GM19463 (cell line): ENCODE results near the gene FTCDNL1.
A peak's percentile ranks its signal among the peaks of the same experiment; 100 is the strongest.

Experiments
- ATAC-seq: cut with Tn5 transposase; IDR thresholded peaks from one replicate; pipeline ENCODE4 v1.9.1; 2021; ENCODE audit warnings: mild to moderate bottlenecking, moderate library complexity; ENCODE audit not compliant: unreplicated experiment

The FTCDNL1 gene

GRCh38 chr2:199842631-199843395 lies 8.2 kb downstream of the FTCDNL1 start:
- ATAC-seq = no peak

DNA sequence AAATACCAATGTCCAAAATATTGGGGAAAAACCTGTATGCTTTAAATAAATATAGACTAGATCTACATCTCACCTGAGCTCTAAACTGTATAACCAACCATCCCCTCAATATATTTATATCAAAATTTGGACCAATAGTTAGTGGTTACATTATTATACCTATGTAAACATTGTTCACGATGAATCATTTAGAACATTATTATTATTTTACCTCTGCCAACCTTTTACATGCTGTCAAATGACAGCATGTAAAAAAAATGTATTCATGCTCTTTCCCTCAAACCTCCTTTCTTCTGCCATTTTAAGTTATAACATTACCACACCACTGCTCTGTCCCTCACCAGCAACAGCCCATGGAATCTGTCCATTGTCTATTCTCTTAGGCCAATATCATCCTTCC lies 9.6 kb downstream of the FTCDNL1 start:
- no peak for ATAC-seq

DNA sequence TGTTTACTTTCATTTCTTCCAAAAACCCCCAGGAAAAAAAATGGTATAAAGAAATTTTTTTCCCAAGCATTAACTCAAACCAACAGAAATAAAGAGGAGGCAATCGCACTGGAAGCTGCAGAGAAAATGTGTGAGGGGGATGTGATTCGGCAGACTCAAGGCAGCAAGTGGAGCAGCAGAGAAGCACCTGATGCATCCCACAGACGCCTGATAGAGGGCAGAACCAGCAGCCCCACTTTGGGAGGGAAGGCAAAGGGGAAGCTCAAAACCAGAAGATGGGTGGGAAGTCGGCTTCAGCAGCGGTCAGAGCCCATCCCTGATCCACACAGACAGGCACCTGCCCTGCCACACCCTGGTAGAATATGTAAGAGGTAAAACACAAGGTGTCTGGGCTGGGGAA lies 12.6 kb downstream of the FTCDNL1 start:
- ATAC-seq = no peak

DNA sequence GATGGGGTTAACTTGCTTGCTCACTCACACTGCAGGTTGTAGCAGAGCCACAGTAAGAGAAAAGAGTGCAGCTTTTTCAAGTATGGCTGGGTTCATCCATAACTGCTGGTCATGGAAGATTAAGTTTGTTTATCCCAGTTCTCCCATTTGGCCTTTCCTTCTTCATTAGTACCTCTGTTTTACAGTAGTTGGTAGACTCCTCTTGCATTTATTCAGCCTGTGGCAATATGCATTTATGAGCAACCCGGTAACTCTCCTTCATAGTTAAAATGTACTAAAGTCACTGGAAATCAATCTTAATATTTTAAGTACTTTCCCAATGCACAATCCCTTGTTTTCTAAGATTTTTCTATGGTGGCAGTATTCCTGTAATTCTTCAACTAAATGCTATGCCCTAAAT lies 14.0 kb downstream of the FTCDNL1 start:
- no peak for ATAC-seq

DNA sequence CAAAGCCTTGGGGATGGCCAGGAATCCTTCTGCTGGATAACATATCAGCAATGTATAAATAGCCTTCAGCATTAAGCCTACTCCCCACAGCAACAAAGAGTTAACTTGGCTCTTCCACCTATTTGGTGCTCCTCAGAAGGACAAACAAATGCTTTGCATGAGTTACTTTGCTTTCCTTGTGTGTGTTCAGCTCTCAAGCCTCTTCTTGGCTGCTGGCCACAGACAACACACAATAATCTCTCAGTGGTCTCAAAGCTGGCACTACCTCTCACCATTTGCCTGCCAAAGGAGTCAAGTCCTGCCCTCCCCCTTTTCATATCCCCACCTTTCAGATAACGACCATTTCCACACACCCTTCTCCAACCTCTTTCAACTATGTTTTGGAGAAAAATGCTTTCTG lies 17.5 kb downstream of the FTCDNL1 start:
- ATAC-seq = no peak

- ATAC-seq = no peak
Measured at GRCh38 chr2:199830531-199830930, 20.5 kb downstream of the FTCDNL1 start.

DNA sequence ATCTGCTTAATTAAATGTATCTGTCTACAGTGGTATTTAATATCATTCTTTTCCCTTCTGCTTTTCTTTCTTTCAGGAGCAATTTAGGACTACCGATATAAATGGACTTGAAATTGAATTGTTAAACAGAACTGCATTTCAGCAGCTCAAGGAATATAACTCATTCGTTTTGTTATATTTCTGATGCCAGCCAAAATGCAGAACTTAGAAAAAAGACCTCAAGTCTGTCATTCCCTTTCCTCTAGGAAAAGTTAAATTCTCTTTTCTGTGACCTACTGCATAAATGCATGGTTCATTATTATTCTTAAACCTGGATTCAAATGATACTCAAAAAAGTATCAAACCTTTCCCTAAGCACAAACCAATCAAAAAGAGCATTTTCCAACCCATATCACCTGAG lies 21.4 kb downstream of the FTCDNL1 start:
- no peak for ATAC-seq

- no peak for ATAC-seq
Measured at GRCh38 chr2:199819746-199820145, 31.2 kb downstream of the FTCDNL1 start.

DNA sequence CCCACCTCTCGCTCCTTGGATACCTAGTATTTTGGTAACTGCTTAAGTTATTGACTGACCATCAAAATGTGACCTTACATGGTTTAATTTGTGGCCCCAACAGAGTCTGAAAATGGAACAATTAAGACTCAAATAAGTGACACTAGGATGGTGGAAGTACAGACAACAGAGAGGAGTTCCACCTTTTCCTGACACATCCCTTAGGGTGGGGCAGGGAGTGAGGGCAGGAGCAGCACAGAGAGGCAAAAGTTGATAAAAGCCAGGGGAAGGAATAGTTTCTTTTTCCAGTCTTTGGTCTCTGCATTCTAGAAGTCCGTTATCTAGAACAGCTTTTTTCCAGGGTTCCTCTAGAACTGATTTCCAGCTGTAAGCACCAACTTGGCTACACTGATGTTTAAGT lies 32.2 kb downstream of the FTCDNL1 start:
- no peak for ATAC-seq

- ATAC-seq = no peak
Measured at GRCh38 chr2:199818026-199818425, 33.0 kb downstream of the FTCDNL1 start.

GRCh38 chr2:199814817-199815211 lies 36.2 kb downstream of the FTCDNL1 start:
- no peak for ATAC-seq

- ATAC-seq = peak; percentile 57
Measured at GRCh38 chr2:199814101-199814816, 36.7 kb downstream of the FTCDNL1 start.

GRCh38 chr2:199812493-199812892 lies 38.5 kb downstream of the FTCDNL1 start:
- ATAC-seq = no peak

DNA sequence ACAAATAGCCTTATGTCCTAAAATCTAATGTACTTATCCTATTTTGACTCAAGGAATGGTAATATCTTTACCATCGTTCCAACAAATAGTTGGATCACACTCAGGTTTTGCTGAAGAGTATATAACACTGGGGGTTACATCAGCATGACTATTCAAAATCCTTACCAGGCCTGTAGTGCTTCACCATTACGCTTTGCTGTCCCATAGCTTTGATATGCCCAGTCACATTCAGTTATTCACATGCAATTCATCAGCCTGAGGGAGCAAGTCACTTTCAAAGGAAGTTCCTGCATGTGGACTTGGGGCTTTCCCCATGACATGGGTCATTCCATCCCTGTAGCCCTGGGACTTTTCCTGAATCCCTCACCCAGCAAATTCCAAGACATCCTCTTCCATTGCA lies 39.6 kb downstream of the FTCDNL1 start:
- ATAC-seq = no peak

GRCh38 chr2:199810422-199811171 lies 40.4 kb downstream of the FTCDNL1 start:
- ATAC-seq = no peak

- ATAC-seq = no peak
Measured at GRCh38 chr2:199807966-199808365, 43.0 kb downstream of the FTCDNL1 start.

DNA sequence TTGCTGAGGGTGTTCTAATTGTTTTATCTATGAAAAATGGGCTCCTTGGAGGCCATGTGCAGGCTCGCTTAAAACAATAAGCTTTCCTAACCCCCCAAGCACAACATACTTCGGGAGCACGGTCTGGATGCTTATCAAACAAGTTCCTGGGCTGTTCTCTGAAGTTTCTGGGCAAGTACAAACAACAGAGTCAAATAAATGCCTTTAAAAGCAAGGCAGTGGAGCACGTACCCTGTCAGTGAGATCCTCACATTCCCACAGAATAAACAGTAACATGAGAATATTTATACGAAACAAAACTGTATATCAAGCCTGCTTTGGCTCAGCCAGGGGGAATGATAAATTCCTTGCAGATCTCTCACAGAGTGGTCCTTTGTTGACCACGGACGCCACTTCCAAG lies 44.8 kb downstream of the FTCDNL1 start:
- no peak for ATAC-seq

DNA sequence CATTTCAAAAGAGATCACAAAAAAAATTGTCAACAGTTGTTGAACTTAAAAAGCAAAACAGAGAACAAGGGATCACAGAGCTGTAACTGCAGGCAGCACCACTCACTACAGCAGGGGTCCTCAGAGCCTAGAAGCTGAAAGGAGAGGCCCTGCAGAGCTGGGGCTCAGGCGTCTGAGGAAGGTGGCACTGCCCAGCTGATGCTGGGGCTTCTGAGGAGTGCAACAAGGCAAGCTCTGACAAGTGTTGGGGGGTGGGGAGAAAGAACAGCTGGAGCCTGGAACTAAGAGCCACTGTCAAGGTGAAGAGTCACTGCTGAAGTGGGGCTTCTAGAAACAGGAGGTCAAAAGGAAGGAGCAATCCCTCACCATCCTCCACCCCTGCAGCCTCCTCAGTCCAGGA lies 46.2 kb downstream of the FTCDNL1 start:
- ATAC-seq = no peak

GRCh38 chr2:199798831-199799580 lies 52.0 kb downstream of the FTCDNL1 start:
- ATAC-seq = no peak

- ATAC-seq = peak; percentile 70
Measured at GRCh38 chr2:199797431-199798403, 53.3 kb downstream of the FTCDNL1 start.
